WTC11 (cell line): Measurements from ENCODE around the gene NUDCD3. TPM values are rescaled to one million over a fixed set of nuclear protein-coding genes. Genes with fewer than 3 reads are reported as not detected.

ENCODE experiments used
- ATAC-seq: fragments of 200-7000 bp; cut with Tn5 transposase; 2 replicates; pipeline ENCODE4 v1.10.0; 2021; ENCODE audit warnings: mild to moderate bottlenecking, moderate library complexity
- CTCF ChIA-PET: fragments of 300-600 bp; sonication (Branson Sonifier 250); formaldehyde crosslinking; loops from one replicate; lab custom pipeline; 2021; ENCODE audit warnings: antibody characterized with exemption; lab: Charles Lee
- POLR2A ChIA-PET: fragments of 350-600 bp; sonication (Branson Sonifier 250); formaldehyde crosslinking; loops from one replicate; lab custom pipeline; 2021; ENCODE audit warnings: antibody characterized with exemption; lab: Charles Lee
- DNase-seq: peaks from one replicate; pipeline ENCODE4 v3.0.0; 2021; ENCODE audit warnings: low spot score
- H3K27ac Mint-ChIP-seq: 2 replicates; pipeline ENCODE4 v1.8.0; 2021; ENCODE audit warnings: mixed read lengths
- H3K27me3 Mint-ChIP-seq: 2 replicates; pipeline ENCODE4 v1.8.0; 2021; ENCODE audit warnings: low read depth, mild to moderate bottlenecking, moderate library complexity, mixed read lengths
- H3K36me3 Mint-ChIP-seq: 2 replicates; pipeline ENCODE4 v1.8.0; 2021; ENCODE audit warnings: mixed read lengths
- H3K4me1 Mint-ChIP-seq: 2 replicates; pipeline ENCODE4 v1.8.0; 2022; ENCODE audit warnings: mixed read lengths
- H3K4me3 Mint-ChIP-seq: 2 replicates; pipeline ENCODE4 v1.8.0; 2021; ENCODE audit warnings: mild to moderate bottlenecking, moderate library complexity, mixed read lengths
- H3K9me3 Mint-ChIP-seq: 2 replicates; pipeline ENCODE4 v1.8.0; 2021; ENCODE audit warnings: mixed read lengths
- AFF4 ChIP-seq: sonication (generic); formaldehyde crosslinking; IDR thresholded peaks from 2 replicates; pipeline ENCODE4 v1.8.1; 2023; ENCODE audit warnings: mild to moderate bottlenecking, missing genetic modification reagents, borderline replicate concordance
- ATF2 ChIP-seq: sonication (generic); formaldehyde crosslinking; IDR thresholded peaks from 2 replicates; pipeline ENCODE4 v1.8.1; 2022; ENCODE audit warnings: low read depth, missing genetic modification reagents, borderline replicate concordance
- ATF3 ChIP-seq: sonication (generic); formaldehyde crosslinking; conservative IDR thresholded peaks from 2 replicates; pipeline ENCODE4 v1.8.1; 2022; ENCODE audit warnings: mild to moderate bottlenecking, missing genetic modification reagents
- CREM ChIP-seq: sonication (generic); formaldehyde crosslinking; IDR thresholded peaks from 2 replicates; pipeline ENCODE4 v1.8.1; 2022; ENCODE audit warnings: mild to moderate bottlenecking, missing genetic modification reagents, moderate library complexity
- ERG ChIP-seq: fragments of 250-450 bp; sonication (Bioruptor Pico); IDR thresholded peaks from 2 replicates; pipeline ENCODE4 v1.8.0; 2021; ENCODE audit warnings: mild to moderate bottlenecking
- HMGXB4 ChIP-seq: sonication (generic); formaldehyde crosslinking; IDR thresholded peaks from 2 replicates; pipeline ENCODE4 v1.8.1; 2023; ENCODE audit warnings: mild to moderate bottlenecking, moderate library complexity, missing genetic modification reagents
- IRF1 ChIP-seq: sonication (generic); formaldehyde crosslinking; IDR thresholded peaks from 2 replicates; pipeline ENCODE4 v1.8.0; 2023; ENCODE audit warnings: missing genetic modification reagents
- JAZF1 ChIP-seq: fragments of 250-450 bp; sonication (Bioruptor Pico); IDR thresholded peaks from 2 replicates; pipeline ENCODE4 v1.9.0; 2021; ENCODE audit warnings: moderate library complexity, mild to moderate bottlenecking, inconsistent platforms
- MAX ChIP-seq: sonication (generic); formaldehyde crosslinking; IDR thresholded peaks from 2 replicates; pipeline ENCODE4 v1.8.0; 2022; ENCODE audit warnings: mild to moderate bottlenecking, missing genetic modification reagents
- ZNF232 ChIP-seq: sonication (generic); formaldehyde crosslinking; IDR thresholded peaks from 2 replicates; pipeline ENCODE4 v1.8.0; 2022; ENCODE audit warnings: mild to moderate bottlenecking, missing genetic modification reagents
- ZNF416 ChIP-seq: fragments of 250-450 bp; sonication (Bioruptor Pico); IDR thresholded peaks from 2 replicates; pipeline ENCODE4 v1.9.0; 2021; ENCODE audit warnings: mild to moderate bottlenecking, inconsistent platforms
- ZNF512 ChIP-seq: sonication (generic); formaldehyde crosslinking; IDR thresholded peaks from 2 replicates; pipeline ENCODE4 v1.8.1; 2022; ENCODE audit warnings: missing genetic modification reagents, borderline replicate concordance
- total RNA-seq: library from RNA; stranded (reverse); gene quantifications from 3 replicates; pipeline ENCODE4 v1.2.3, GENCODE V29; 2021

The NUDCD3 gene
- total RNA-seq, 1 experiment from 2014 or later: 71.8 TPM

- ATAC-seq (no peak), DNase-seq (no peak)
- H3K9me3 Mint-ChIP-seq: no peaks in the 10 kb centered on the region
- CTCF ChIA-PET: interaction anchor here (1.0 to 1.4 kb wide), 2 partner anchors 11 to 30 kb away, joined by 4 to 5 read pairs; no protein-coding TSS in a partner anchor
- TF ChIP-seq ATF2 (no peak), AFF4 (no peak), IRF1 (no peak)
- POLR2A ChIA-PET: no interaction called here
- H3K36me3 Mint-ChIP-seq: no peaks in the 10 kb centered on the region
- H3K27me3 Mint-ChIP-seq: peaks cover 5% of the 10 kb centered on the region
- H3K4me3 Mint-ChIP-seq: no peak overlapping the region
- no peaks in the 10 kb centered on the region for H3K4me1 Mint-ChIP-seq
- no peak overlapping the region for H3K27ac Mint-ChIP-seq
These were observed 111.7 kb downstream of the NUDCD3 start for GRCh38 chr7:44378744-44379143.

GRCh38 chr7:44377681-44378421 is 112.6 kb downstream of the NUDCD3 start:
- no peaks in the 10 kb centered on the region for H3K9me3 Mint-ChIP-seq
- no peaks in the 10 kb centered on the region for H3K4me1 Mint-ChIP-seq
- H3K36me3 Mint-ChIP-seq: no peaks in the 10 kb centered on the region
- no peak overlapping the region for H3K27ac Mint-ChIP-seq
- 0 out of 2 replicates have a peak, but pooled peaks have one; percentile 11 for ATAC-seq
- TF ChIP-seq ERG (no peak), ATF3 (CRISPR knock-in tag) (no peak), ZNF232 (CRISPR knock-in tag) (no peak), MAX (CRISPR knock-in tag) (no peak), ZNF416 (CRISPR knock-in tag) (no peak)
- TF ChIP-seq, all 79 proteins: peak for 0
- no peak for DNase-seq
- POLR2A ChIA-PET: no interaction called here
- Mint-ChIP-seq H3K4me3 (no peak overlapping the region), H3K27me3 (peaks cover 9% of the 10 kb centered on the region)
- CTCF ChIA-PET: interaction anchor here (1.0 to 1.4 kb wide), 4 partner anchors 10 to 157 kb away, joined by 4 to 6 read pairs (median 4); no protein-coding TSS in a partner anchor

GRCh38 chr7:44377134-44377463 is 113.4 kb downstream of the NUDCD3 start:
- H3K4me3 Mint-ChIP-seq: no peak overlapping the region
- H3K27ac Mint-ChIP-seq: no peak overlapping the region
- H3K4me1 Mint-ChIP-seq: no peaks in the 10 kb centered on the region
- ChIA-PET CTCF (interaction anchor here (1.0 to 1.1 kb wide), 2 partner anchors 101 to 157 kb away, joined by 4 to 6 read pairs; no protein-coding TSS in a partner anchor), POLR2A (no interaction called here)
- no peaks in the 10 kb centered on the region for H3K36me3 Mint-ChIP-seq
- ATAC-seq: no peak
- no peak for DNase-seq
- peaks cover 9% of the 10 kb centered on the region for H3K27me3 Mint-ChIP-seq
- H3K9me3 Mint-ChIP-seq: no peaks in the 10 kb centered on the region
- TF ChIP-seq HMGXB4 (CRISPR knock-in tag) (no peak), IRF1 (no peak), ZNF232 (CRISPR knock-in tag) (no peak), ZNF512 (CRISPR knock-in tag) (no peak), JAZF1 (CRISPR knock-in tag) (no peak), AFF4 (no peak), CREM (CRISPR knock-in tag) (no peak)
